Lower lobe of right lung (tissue), 2 donors: ENCODE results near the gene PIGM. TPM values are rescaled to one million over a fixed set of nuclear protein-coding genes. Genes with fewer than 3 reads are reported as not detected.

Experiments
- ATAC-seq, 2 donors: fragments of 200-7000 bp; cut with Tn5 transposase; one replicate each; pipeline ENCODE4 v1.9.1; 2020 to 2022; ENCODE audit warnings: mild to moderate bottlenecking in 2 of 2, moderate library complexity in 2 of 2
- DNase-seq: peaks from one replicate; pipeline ENCODE4 v3.0.0-alpha.2; 2020
- H3K27ac ChIP-seq: fragments of 200-600 bp; one replicate; pipeline ENCODE4 v1.8.0; 2022
- H3K27me3 ChIP-seq: fragments of 200-600 bp; one replicate; pipeline ENCODE4 v1.8.0; 2022; ENCODE audit warnings: low read depth
- H3K36me3 ChIP-seq: fragments of 200-600 bp; one replicate; pipeline ENCODE4 v1.8.0; 2022; ENCODE audit warnings: mild to moderate bottlenecking
- H3K4me1 ChIP-seq: fragments of 200-600 bp; one replicate; pipeline ENCODE4 v1.8.0; 2022
- H3K4me3 ChIP-seq: fragments of 200-600 bp; one replicate; pipeline ENCODE4 v1.8.0; 2022; ENCODE audit warnings: mild to moderate bottlenecking
- H3K9me3 ChIP-seq: fragments of 200-600 bp; one replicate; pipeline ENCODE4 v1.8.0; 2022
- intact Hi-C: fragments of 100-400 bp; cut with DNase I; formaldehyde crosslinking; loops from one replicate; pipeline ENCODE4 v1.11.0; 2022
- total RNA-seq: library from RNA; stranded (reverse); fragmentation: NEBNext Ultra II Directional; extraction: Animal tissue kit (Norgen Biotek cat#: 25700); gene quantifications from one replicate; pipeline ENCODE4 v1.2.1, GENCODE V29; 2021
- TF ChIP-seq, protein P1 (sequence below): fragments of 200-600 bp; IDR thresholded peaks from one replicate; pipeline ENCODE4 v1.8.0; 2022; ENCODE audit warnings: antibody characterized with exemption, mild to moderate bottlenecking
- donor health status: DM: no; HTN: yes; CAD: no; lungs with severe emphysema.

Gene PIGM
- total RNA-seq, 1 donor from 2014 or later = 6.9 TPM

DNA sequence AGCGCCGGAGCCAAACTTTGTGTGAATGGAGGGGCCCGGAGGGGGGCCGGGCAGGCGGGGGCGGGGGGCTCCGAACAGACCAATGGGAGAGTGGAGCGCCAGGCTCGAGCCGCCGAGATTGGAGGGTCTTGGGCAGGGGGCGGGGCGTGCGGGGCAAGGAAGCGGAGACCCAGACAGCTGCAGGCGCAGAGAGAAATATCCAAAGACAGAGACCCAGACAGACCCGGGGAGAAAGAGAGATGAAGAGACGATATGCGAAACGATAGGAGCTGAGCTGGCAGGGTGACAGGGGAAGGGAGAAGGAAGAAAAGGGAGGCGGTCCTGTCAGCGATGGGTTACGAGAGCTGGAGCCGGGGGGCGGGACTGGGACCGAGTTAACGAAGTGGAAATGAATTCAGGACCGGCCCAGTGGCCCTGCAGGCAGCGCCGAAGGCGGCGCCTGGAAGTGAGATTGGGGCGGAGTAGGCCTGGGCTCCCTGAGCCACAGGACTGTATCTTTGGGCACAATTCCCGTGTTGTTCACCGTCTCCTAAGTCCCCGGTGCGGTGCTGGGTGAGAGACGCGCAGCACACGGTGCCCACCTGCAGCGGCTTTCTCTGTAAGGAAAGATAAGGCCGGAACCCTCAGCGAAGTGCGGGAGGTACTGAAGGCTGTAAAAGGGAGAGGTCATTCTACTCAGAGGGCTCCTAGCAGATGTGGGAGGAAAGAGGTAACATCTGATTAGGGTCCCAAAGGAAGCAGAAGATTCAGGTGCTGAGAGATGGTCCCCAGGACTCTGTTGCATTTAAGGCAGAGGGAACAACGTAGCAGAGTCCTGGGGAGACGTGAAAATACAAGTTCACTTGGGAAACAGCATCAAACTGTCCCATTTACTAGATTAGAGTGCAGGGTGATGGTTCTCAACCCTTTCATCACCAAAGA is 38.7 kb upstream of the PIGM start:
- Histone ChIP-seq H3K27ac (no peak overlapping the region), H3K4me3 (peak overlapping the region; percentile 63), H3K4me1 (peaks cover 10% of the 10 kb centered on the region), H3K27me3 (peaks cover 5% of the 10 kb centered on the region), H3K36me3 (no peaks in the 10 kb centered on the region), H3K9me3 (no peaks in the 10 kb centered on the region)
- intact Hi-C loops = no loop called here
- TF ChIP-seq, protein P1, sequence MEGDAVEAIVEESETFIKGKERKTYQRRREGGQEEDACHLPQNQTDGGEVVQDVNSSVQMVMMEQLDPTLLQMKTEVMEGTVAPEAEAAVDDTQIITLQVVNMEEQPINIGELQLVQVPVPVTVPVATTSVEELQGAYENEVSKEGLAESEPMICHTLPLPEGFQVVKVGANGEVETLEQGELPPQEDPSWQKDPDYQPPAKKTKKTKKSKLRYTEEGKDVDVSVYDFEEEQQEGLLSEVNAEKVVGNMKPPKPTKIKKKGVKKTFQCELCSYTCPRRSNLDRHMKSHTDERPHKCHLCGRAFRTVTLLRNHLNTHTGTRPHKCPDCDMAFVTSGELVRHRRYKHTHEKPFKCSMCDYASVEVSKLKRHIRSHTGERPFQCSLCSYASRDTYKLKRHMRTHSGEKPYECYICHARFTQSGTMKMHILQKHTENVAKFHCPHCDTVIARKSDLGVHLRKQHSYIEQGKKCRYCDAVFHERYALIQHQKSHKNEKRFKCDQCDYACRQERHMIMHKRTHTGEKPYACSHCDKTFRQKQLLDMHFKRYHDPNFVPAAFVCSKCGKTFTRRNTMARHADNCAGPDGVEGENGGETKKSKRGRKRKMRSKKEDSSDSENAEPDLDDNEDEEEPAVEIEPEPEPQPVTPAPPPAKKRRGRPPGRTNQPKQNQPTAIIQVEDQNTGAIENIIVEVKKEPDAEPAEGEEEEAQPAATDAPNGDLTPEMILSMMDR = no peak
- peak; percentile 87 for DNase-seq
- peak; percentile 89 to 94 for ATAC-seq

DNA sequence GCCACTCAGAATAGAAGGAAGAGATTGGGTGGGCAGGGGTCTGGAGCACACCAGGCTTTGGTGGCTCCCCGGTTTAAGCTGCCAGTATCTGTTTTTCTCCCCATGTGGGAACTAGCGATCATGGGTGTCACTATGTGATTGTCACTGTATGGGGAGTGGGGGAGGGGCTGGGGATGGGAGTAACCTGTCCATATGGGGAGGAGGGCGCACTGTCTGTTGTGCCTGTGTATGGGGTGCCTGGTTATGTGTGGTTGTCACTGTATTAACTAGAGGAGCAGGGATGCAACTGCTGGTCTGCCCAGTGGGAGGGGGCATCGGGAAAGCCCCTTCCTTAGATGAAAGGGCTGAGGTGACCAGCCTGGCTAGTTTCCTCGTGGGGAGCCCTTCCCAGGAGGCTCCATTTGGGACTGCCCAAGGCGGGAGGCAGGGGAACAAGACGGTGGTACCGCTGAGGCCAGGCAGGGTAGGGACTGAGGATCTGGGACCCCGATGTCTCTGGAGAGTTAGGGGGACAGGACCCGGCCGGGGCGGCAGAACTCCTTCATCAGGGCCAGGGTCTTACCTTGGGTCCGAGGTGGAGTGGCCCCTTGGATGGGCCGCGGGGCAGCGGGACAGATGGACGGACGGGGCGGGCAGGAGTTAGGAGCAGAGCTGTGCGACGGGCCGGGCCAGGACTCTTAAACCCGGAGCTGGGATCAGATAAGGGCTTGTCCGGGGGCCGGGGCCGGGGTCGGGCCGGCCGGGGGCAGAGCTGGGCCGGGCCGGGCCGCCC is 37.9 kb upstream of the PIGM start, which contains the start of gene KCNJ10:
Gene KCNJ10, minus strand, starts transcription at position 701 of the 772 bp plus-strand sequence. CDS start 27,628 bp downstream, outside the sequence.
- intact Hi-C loops = no loop called here
- peaks cover 5% of the 10 kb centered on the region for H3K27me3 ChIP-seq
- ATAC-seq (peak in 1 of 2 donors; percentile 64), DNase-seq (no peak)
- peak within 1 kb of the TSS; percentile 63 for H3K4me3 ChIP-seq
- no peaks in the 10 kb centered on the region for H3K9me3 ChIP-seq
- TF ChIP-seq, protein P1 = no peak
- no peak within 1 kb of the TSS for H3K27ac ChIP-seq
- H3K4me1 ChIP-seq = peaks cover 10% of the 10 kb centered on the region
- no peaks in the 10 kb centered on the region for H3K36me3 ChIP-seq

DNA sequence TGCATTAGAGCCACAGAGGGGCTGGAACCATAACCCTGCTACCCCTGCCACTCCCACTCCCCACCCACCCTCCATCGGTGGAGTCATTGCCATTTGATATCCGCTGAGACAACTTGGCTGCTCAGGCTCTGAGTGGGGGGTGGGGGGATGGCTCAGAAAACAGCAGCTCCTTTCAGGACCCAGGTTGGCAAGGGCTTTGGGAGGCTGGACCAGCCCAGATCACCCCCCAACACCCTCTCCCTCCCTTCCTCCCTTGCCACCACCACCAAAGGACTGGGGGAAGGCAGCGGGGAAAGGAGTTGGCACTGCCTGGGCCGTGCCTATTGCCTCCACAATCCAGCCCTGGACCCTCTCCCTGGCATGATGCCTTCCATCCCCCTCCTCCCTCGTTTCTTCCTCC is 36.4 kb upstream of the PIGM start:
- Histone ChIP-seq H3K9me3 (no peaks in the 10 kb centered on the region), H3K27me3 (peaks cover 5% of the 10 kb centered on the region), H3K36me3 (no peaks in the 10 kb centered on the region), H3K4me1 (peaks cover 10% of the 10 kb centered on the region), H3K4me3 (no peak overlapping the region), H3K27ac (no peak overlapping the region)
- ATAC-seq (no peak), DNase-seq (no peak)
- TF ChIP-seq, protein P1 = no peak
- intact Hi-C loops = no loop called here

DNA sequence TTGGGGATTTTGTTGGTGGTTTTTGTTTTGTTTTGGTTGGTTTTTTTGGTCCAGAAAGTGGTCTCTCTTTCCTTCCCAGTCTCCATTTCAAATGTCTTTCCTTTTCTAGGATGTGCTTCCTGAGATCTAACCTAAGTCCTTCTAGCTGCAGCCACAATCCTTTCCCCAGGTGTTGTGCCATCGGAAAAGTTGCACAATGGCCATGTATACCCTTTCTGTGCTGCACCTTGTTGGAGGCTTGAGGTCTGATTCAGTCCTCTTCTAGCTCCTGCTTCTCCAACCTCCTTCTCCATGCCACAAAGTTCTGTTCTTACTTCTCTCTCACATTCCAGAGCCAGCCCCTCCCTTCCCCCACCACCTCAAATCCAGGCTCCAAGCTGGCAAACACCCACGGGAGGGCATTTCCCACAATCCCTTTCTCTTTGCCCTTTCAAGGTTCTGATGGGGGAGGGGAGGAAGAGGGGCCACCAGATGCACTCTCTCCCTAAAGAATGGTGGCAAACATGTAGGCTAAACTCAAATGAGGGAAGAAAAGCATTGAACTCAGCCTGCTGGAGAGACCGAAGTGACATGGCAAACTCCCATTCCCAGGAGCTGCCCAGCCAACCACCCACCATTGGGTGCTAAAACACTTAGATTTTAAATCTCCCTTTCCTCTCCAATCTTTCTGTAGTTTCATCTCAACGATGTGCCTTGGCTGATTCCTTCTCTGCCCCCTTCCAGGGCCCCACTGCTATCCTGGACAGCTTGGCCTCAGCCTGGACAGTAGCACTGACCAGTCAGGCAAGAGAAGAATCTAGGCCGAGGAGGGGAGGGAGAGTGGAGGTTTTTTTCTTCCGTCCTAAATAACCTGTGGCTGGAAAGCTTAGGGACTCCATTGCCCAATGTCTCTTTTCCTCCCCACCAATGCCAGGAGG is 35.3 kb upstream of the PIGM start:
- no peak overlapping the region for H3K4me3 ChIP-seq
- intact Hi-C loops = no loop called here
- H3K27ac ChIP-seq = no peak overlapping the region
- TF ChIP-seq, protein P1 = no peak
- ATAC-seq (no peak), DNase-seq (no peak)
- H3K4me1 ChIP-seq = peaks cover 10% of the 10 kb centered on the region
- H3K27me3 ChIP-seq = peaks cover 9% of the 10 kb centered on the region
- H3K9me3 ChIP-seq = no peaks in the 10 kb centered on the region
- H3K36me3 ChIP-seq = no peaks in the 10 kb centered on the region

DNA sequence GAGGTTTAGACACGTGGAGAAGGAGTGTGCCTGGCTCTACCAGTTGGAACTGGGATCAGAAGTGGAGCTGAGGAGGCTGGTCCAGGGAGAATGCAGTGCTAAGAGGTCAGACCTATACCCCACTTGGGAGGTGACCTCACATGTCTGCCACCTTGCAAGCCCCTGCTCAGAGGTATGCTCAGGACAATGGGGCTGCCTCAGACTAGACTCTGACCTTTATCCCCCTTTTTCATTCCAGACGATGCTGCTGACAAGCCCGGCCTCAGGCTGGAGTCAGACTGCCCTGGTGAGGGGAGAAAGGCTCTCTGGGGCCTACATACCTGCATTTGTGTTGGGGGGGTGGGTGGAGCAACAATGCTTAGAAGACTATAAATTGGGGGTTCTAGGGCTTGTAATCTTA is 33.0 kb upstream of the PIGM start:
- H3K27ac ChIP-seq = no peak overlapping the region
- no peak for ATAC-seq
- TF ChIP-seq, protein P1 = no peak

More for the DNA sequence above, 33.0 kb upstream of the PIGM start:
- Histone ChIP-seq H3K27me3 (peaks cover 5% of the 10 kb centered on the region), H3K4me3 (no peak overlapping the region), H3K36me3 (no peaks in the 10 kb centered on the region), H3K4me1 (no peaks in the 10 kb centered on the region), H3K9me3 (no peaks in the 10 kb centered on the region)
- DNase-seq = no peak
- intact Hi-C loops = no loop called here
